Measurements from ENCODE around the gene CCNE1. TPM values are rescaled to one million over a fixed set of nuclear protein-coding genes. Genes with fewer than 3 reads are reported as not detected.

CCNE1 gene
- polyA plus RNA-seq, 1 of the 3 experiments (the other 2 are of a cell fraction): 8.9 TPM

DNA sequence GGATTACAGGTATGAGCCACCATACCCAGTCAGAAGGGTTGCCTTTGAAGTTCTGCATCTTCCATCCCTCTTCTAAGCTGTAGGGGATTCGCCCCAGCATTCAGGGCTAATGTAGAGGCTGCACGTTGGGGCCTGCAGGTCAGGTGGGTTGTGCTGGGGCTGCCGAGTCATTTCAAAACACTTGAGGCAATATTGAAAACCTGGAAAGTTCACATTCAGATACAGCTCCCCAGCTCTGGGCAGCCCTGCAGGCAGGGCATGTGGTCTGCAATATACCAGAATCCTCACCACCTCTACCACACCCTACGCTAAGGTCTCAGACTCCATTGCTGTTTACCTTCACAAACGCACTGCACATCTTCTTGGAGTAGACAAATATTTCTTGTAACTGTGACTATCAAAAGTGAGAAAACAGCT, 24.6 kb downstream of the CCNE1 start:
- H3K4me2 ChIP-seq: no peak overlapping the region
- H3K27ac ChIP-seq (ENCODE audit: low read depth in 2 of 2, low read length in 1 of 2): no peak overlapping the region
- 0 out of 2 replicates have a peak, but pooled peaks cover 6% of the 10 kb centered on the region for H3K27me3 ChIP-seq (ENCODE audit: insufficient read depth)
- H3K36me3 ChIP-seq (replicated peaks in 1 of 2; ENCODE audit: control insufficient read depth in 1 of 2, insufficient read depth in 2 of 2, low read length in 1 of 2): no peaks in the 10 kb centered on the region
- no peaks in the 10 kb centered on the region for H3K9me3 ChIP-seq
- peaks cover 0 to 3% of the 10 kb centered on the region in 2 experiments; a peak in 1 of 4 replicates for H3K4me1 ChIP-seq (ENCODE audit: control insufficient read depth in 1 of 2, insufficient read depth in 2 of 2, low read depth in 1 of 2, low read length in 1 of 2)
- no peaks in the 10 kb centered on the region for H4K20me1 ChIP-seq (ENCODE audit: insufficient read depth)
- TF ChIP-seq SMC3 (IDR thresholded peaks at IDR 0.05; ENCODE audit: low read depth, low read length): no peak
- TF ChIP-seq, protein P1, sequence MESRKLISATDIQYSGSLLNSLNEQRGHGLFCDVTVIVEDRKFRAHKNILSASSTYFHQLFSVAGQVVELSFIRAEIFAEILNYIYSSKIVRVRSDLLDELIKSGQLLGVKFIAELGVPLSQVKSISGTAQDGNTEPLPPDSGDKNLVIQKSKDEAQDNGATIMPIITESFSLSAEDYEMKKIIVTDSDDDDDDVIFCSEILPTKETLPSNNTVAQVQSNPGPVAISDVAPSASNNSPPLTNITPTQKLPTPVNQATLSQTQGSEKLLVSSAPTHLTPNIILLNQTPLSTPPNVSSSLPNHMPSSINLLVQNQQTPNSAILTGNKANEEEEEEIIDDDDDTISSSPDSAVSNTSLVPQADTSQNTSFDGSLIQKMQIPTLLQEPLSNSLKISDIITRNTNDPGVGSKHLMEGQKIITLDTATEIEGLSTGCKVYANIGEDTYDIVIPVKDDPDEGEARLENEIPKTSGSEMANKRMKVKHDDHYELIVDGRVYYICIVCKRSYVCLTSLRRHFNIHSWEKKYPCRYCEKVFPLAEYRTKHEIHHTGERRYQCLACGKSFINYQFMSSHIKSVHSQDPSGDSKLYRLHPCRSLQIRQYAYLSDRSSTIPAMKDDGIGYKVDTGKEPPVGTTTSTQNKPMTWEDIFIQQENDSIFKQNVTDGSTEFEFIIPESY (IDR thresholded peaks at IDR 0.05; ENCODE audit: borderline replicate concordance, low read depth): no peak
- TF ChIP-seq, protein P2, sequence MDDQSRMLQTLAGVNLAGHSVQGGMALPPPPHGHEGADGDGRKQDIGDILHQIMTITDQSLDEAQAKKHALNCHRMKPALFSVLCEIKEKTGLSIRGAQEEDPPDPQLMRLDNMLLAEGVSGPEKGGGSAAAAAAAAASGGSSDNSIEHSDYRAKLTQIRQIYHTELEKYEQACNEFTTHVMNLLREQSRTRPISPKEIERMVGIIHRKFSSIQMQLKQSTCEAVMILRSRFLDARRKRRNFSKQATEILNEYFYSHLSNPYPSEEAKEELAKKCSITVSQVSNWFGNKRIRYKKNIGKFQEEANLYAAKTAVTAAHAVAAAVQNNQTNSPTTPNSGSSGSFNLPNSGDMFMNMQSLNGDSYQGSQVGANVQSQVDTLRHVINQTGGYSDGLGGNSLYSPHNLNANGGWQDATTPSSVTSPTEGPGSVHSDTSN (IDR thresholded peaks at IDR 0.05): no peak
- TF ChIP-seq, protein P3, sequence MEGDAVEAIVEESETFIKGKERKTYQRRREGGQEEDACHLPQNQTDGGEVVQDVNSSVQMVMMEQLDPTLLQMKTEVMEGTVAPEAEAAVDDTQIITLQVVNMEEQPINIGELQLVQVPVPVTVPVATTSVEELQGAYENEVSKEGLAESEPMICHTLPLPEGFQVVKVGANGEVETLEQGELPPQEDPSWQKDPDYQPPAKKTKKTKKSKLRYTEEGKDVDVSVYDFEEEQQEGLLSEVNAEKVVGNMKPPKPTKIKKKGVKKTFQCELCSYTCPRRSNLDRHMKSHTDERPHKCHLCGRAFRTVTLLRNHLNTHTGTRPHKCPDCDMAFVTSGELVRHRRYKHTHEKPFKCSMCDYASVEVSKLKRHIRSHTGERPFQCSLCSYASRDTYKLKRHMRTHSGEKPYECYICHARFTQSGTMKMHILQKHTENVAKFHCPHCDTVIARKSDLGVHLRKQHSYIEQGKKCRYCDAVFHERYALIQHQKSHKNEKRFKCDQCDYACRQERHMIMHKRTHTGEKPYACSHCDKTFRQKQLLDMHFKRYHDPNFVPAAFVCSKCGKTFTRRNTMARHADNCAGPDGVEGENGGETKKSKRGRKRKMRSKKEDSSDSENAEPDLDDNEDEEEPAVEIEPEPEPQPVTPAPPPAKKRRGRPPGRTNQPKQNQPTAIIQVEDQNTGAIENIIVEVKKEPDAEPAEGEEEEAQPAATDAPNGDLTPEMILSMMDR (IDR thresholded peaks at IDR 0.05): no peak
- no peak for TF ChIP-seq FOXJ3 (CRISPR knock-in tag; IDR thresholded peaks at IDR 0.05)
- no peak for TF ChIP-seq FOSL2 (IDR thresholded peaks at IDR 0.05; ENCODE audit: borderline replicate concordance, low read depth)
- TF ChIP-seq JUND (IDR thresholded peaks at IDR 0.05): no peak
- no peak for TF ChIP-seq RAD21 (IDR thresholded peaks at IDR 0.05; ENCODE audit: low read length)
- TF ChIP-seq TEAD4 (IDR thresholded peaks at IDR 0.05; ENCODE audit: borderline replicate concordance, insufficient read depth): no peak
- TF ChIP-seq ELF1 (IDR thresholded peaks at IDR 0.05): no peak
- TF ChIP-seq NRF1 (IDR thresholded peaks at IDR 0.05; ENCODE audit: low read depth, low read length): no peak
- TF ChIP-seq RFX5 (IDR thresholded peaks at IDR 0.05; ENCODE audit: low read length): no peak
- TF ChIP-seq NFIC (IDR thresholded peaks at IDR 0.05; ENCODE audit: borderline replicate concordance): no peak
- no peaks in the 10 kb centered on the region for H3K9me2 ChIP-seq
- no peak for DNase-seq
- H3K79me2 ChIP-seq (ENCODE audit: insufficient read depth): no peaks in the 10 kb centered on the region
- H3K4me3 ChIP-seq (ENCODE audit: low read depth in 2 of 2, low read length in 1 of 2): no peak overlapping the region
- H3F3A ChIP-seq (replicated peaks; ENCODE audit: insufficient read depth): no peaks in the 10 kb centered on the region
- 76% methylated on average over 5 of the region's 5 CpGs for WGBS (ENCODE audit: low lambda C conversion rate)
- ChIA-PET POLR2A (no interaction called here), CTCF (interaction anchor here (1.1 to 1.2 kb wide), 2 partner anchors 17 to 24 kb away, joined by 3 read pairs; no protein-coding TSS in a partner anchor)
- no peak overlapping the region for H2AFZ ChIP-seq (ENCODE audit: low read depth)
- H3K9ac ChIP-seq: no peak overlapping the region
